K562 (cell line): ENCODE results near the gene OLFML1.

Experiments
- CBX2 ChIP-seq: fragments of 200-600 bp; sonication (generic); IDR thresholded peaks from one replicate; pipeline ENCODE4 v1.6.1; 2012; ENCODE audit warnings: mild to moderate bottlenecking, low read length, inconsistent platforms; ENCODE audit not compliant: insufficient read depth, poor library complexity, severe bottlenecking
- EZH2 ChIP-seq: IDR thresholded peaks from 2 replicates; pipeline ENCODE4 v1.6.1; 2012; ENCODE audit warnings: low read depth, mild to moderate bottlenecking, inconsistent platforms, low read length, borderline replicate concordance
- HIVEP1 ChIP-seq: fragments of 250-450 bp; sonication (Bioruptor Pico); IDR thresholded peaks from 2 replicates; pipeline ENCODE4 v1.4.0; 2020; ENCODE audit warnings: mild to moderate bottlenecking
- JUND ChIP-seq, 2 experiments: IDR thresholded peaks; 2 replicates in 1 of 2; 3 replicates in 1 of 2; pipeline ENCODE4 v1.6.1; 2011; ENCODE audit warnings: borderline replicate concordance in 2 of 2, low read depth in 2 of 2, low read length in 2 of 2, improper control_type of control experiment in 1 of 2, missing biosample characterization in 1 of 2, missing genetic modification characterization in 1 of 2, missing genetic modification reagents in 1 of 2
- POLR2AphosphoS5 ChIP-seq: IDR thresholded peaks from 2 replicates; pipeline ENCODE4 v1.6.1; 2011; ENCODE audit warnings: mild to moderate bottlenecking, low read depth, low read length, moderate library complexity; ENCODE audit not compliant: control insufficient read depth, insufficient read depth
- ZNF217 ChIP-seq: sonication (generic); formaldehyde crosslinking; IDR thresholded peaks from 2 replicates; pipeline ENCODE4 v1.8.0; 2022; ENCODE audit warnings: mild to moderate bottlenecking, missing genetic modification reagents
- ZNF274 ChIP-seq: IDR thresholded peaks from 2 replicates; pipeline ENCODE4 v1.6.1; 2011; ENCODE audit warnings: low read depth, mild to moderate bottlenecking, low read length, moderate library complexity, borderline replicate concordance
- TF ChIP-seq, protein P1 (sequence below): sonication (generic); formaldehyde crosslinking; IDR thresholded peaks from 2 replicates; pipeline ENCODE4 v1.8.0; 2022; ENCODE audit warnings: missing genetic modification reagents, mild to moderate bottlenecking, borderline replicate concordance
- TF ChIP-seq, protein P2 (sequence below): sonication (generic); formaldehyde crosslinking; IDR thresholded peaks from 2 replicates; pipeline ENCODE4 v1.8.0; 2023; ENCODE audit warnings: mild to moderate bottlenecking, missing genetic modification reagents
- TF ChIP-seq, protein P3 (sequence below): fragments of 450-650 bp; IDR thresholded peaks from 2 replicates; pipeline ENCODE4 v1.6.1; 2016; ENCODE audit warnings: mild to moderate bottlenecking, moderate library complexity

DNA sequence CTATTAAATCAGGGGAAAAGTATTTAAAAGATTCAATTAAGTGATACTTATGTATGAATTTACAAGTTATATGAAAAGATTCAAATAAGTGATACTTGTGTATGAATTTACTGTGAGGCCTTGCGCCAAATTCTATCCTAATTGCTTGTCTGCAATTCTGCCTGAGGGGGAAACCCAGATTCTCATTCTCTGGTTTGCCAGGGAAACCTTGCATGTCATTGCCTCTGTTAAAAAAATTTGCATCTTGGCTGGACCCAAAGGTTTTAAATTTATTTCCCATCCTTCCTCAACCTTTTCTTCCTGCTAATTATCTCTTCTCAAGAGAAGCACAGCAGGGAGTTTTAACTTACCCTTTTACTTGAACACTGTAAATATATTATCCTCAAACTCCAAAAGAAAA, 13.8 kb downstream of the OLFML1 start:
- TF ChIP-seq, protein P1, sequence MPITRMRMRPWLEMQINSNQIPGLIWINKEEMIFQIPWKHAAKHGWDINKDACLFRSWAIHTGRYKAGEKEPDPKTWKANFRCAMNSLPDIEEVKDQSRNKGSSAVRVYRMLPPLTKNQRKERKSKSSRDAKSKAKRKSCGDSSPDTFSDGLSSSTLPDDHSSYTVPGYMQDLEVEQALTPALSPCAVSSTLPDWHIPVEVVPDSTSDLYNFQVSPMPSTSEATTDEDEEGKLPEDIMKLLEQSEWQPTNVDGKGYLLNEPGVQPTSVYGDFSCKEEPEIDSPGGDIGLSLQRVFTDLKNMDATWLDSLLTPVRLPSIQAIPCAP (CRISPR knock-in tag): no peak
- TF ChIP-seq JUND (IDR thresholded peaks at IDR 0.05; ENCODE audit: borderline replicate concordance, low read depth, low read length) (no peak), JUND (tag; IDR thresholded peaks at IDR 0.05; ENCODE audit: borderline replicate concordance, low read depth, low read length) (no peak), POLR2AphosphoS5 (no peak), ZNF217 (CRISPR knock-in tag) (no peak), CBX2 (no peak), EZH2 (no peak), HIVEP1 (CRISPR knock-in tag) (no peak), ZNF274 (no peak)
- TF ChIP-seq, protein P2, sequence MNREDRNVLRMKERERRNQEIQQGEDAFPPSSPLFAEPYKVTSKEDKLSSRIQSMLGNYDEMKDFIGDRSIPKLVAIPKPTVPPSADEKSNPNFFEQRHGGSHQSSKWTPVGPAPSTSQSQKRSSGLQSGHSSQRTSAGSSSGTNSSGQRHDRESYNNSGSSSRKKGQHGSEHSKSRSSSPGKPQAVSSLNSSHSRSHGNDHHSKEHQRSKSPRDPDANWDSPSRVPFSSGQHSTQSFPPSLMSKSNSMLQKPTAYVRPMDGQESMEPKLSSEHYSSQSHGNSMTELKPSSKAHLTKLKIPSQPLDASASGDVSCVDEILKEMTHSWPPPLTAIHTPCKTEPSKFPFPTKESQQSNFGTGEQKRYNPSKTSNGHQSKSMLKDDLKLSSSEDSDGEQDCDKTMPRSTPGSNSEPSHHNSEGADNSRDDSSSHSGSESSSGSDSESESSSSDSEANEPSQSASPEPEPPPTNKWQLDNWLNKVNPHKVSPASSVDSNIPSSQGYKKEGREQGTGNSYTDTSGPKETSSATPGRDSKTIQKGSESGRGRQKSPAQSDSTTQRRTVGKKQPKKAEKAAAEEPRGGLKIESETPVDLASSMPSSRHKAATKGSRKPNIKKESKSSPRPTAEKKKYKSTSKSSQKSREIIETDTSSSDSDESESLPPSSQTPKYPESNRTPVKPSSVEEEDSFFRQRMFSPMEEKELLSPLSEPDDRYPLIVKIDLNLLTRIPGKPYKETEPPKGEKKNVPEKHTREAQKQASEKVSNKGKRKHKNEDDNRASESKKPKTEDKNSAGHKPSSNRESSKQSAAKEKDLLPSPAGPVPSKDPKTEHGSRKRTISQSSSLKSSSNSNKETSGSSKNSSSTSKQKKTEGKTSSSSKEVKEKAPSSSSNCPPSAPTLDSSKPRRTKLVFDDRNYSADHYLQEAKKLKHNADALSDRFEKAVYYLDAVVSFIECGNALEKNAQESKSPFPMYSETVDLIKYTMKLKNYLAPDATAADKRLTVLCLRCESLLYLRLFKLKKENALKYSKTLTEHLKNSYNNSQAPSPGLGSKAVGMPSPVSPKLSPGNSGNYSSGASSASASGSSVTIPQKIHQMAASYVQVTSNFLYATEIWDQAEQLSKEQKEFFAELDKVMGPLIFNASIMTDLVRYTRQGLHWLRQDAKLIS (CRISPR knock-in tag): no peak
- TF ChIP-seq, protein P3, sequence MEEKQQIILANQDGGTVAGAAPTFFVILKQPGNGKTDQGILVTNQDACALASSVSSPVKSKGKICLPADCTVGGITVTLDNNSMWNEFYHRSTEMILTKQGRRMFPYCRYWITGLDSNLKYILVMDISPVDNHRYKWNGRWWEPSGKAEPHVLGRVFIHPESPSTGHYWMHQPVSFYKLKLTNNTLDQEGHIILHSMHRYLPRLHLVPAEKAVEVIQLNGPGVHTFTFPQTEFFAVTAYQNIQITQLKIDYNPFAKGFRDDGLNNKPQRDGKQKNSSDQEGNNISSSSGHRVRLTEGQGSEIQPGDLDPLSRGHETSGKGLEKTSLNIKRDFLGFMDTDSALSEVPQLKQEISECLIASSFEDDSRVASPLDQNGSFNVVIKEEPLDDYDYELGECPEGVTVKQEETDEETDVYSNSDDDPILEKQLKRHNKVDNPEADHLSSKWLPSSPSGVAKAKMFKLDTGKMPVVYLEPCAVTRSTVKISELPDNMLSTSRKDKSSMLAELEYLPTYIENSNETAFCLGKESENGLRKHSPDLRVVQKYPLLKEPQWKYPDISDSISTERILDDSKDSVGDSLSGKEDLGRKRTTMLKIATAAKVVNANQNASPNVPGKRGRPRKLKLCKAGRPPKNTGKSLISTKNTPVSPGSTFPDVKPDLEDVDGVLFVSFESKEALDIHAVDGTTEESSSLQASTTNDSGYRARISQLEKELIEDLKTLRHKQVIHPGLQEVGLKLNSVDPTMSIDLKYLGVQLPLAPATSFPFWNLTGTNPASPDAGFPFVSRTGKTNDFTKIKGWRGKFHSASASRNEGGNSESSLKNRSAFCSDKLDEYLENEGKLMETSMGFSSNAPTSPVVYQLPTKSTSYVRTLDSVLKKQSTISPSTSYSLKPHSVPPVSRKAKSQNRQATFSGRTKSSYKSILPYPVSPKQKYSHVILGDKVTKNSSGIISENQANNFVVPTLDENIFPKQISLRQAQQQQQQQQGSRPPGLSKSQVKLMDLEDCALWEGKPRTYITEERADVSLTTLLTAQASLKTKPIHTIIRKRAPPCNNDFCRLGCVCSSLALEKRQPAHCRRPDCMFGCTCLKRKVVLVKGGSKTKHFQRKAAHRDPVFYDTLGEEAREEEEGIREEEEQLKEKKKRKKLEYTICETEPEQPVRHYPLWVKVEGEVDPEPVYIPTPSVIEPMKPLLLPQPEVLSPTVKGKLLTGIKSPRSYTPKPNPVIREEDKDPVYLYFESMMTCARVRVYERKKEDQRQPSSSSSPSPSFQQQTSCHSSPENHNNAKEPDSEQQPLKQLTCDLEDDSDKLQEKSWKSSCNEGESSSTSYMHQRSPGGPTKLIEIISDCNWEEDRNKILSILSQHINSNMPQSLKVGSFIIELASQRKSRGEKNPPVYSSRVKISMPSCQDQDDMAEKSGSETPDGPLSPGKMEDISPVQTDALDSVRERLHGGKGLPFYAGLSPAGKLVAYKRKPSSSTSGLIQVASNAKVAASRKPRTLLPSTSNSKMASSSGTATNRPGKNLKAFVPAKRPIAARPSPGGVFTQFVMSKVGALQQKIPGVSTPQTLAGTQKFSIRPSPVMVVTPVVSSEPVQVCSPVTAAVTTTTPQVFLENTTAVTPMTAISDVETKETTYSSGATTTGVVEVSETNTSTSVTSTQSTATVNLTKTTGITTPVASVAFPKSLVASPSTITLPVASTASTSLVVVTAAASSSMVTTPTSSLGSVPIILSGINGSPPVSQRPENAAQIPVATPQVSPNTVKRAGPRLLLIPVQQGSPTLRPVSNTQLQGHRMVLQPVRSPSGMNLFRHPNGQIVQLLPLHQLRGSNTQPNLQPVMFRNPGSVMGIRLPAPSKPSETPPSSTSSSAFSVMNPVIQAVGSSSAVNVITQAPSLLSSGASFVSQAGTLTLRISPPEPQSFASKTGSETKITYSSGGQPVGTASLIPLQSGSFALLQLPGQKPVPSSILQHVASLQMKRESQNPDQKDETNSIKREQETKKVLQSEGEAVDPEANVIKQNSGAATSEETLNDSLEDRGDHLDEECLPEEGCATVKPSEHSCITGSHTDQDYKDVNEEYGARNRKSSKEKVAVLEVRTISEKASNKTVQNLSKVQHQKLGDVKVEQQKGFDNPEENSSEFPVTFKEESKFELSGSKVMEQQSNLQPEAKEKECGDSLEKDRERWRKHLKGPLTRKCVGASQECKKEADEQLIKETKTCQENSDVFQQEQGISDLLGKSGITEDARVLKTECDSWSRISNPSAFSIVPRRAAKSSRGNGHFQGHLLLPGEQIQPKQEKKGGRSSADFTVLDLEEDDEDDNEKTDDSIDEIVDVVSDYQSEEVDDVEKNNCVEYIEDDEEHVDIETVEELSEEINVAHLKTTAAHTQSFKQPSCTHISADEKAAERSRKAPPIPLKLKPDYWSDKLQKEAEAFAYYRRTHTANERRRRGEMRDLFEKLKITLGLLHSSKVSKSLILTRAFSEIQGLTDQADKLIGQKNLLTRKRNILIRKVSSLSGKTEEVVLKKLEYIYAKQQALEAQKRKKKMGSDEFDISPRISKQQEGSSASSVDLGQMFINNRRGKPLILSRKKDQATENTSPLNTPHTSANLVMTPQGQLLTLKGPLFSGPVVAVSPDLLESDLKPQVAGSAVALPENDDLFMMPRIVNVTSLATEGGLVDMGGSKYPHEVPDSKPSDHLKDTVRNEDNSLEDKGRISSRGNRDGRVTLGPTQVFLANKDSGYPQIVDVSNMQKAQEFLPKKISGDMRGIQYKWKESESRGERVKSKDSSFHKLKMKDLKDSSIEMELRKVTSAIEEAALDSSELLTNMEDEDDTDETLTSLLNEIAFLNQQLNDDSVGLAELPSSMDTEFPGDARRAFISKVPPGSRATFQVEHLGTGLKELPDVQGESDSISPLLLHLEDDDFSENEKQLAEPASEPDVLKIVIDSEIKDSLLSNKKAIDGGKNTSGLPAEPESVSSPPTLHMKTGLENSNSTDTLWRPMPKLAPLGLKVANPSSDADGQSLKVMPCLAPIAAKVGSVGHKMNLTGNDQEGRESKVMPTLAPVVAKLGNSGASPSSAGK: no peak
